ENCODE data around the gene GDI2. TPM values are rescaled to one million over a fixed set of nuclear protein-coding genes. Genes with fewer than 3 reads are reported as not detected.

GDI2 gene
- total and polyA plus RNA-seq, 4 donors, result 103 to 190 (median 155) TPM

GRCh38 chr10:5742116-5742515, 71.1 kb downstream of the GDI2 start:
- 95% methylated on average over 6 of the region's 6 CpGs for WGBS
- Histone ChIP-seq H3K27ac (ENCODE audit: low read depth in 1 of 2, low read length in 2 of 2) (no peak overlapping the region), H3K9me3 (ENCODE audit: control insufficient read depth in 4 of 4, low read length in 3 of 4) (no peaks in the 10 kb centered on the region), H3K4me1 (ENCODE audit: control insufficient read depth in 4 of 4, insufficient read depth in 4 of 4, low read length in 3 of 4) (no peaks in the 10 kb centered on the region), H3K4me3 (ENCODE audit: low read depth in 1 of 3, low read length in 3 of 3) (no peak overlapping the region), H3K36me3 (ENCODE audit: control insufficient read depth in 4 of 4, insufficient read depth in 3 of 4, low read depth in 1 of 4, low read length in 3 of 4) (peaks cover 1 to 42% (median 33%) of the 10 kb centered on the region in 4 donors), H3K27me3 (ENCODE audit: control insufficient read depth in 4 of 4, insufficient read depth in 4 of 4, low read length in 3 of 4) (no peaks in the 10 kb centered on the region), H3K9ac (ENCODE audit: low read depth in 1 of 2, low read length in 2 of 2) (no peak overlapping the region)
- TF ChIP-seq FOXA2 (IDR thresholded peaks at IDR 0.05) (no peak), HNF4A (conservative IDR thresholded peaks at IDR 0.05) (no peak), EGR1 (IDR thresholded peaks at IDR 0.05; ENCODE audit: low read depth in 2 of 2) (no peak), TAF1 (conservative IDR thresholded peaks at IDR 0.05) (no peak), FOXA1 (IDR thresholded peaks at IDR 0.05) (no peak), ATF3 (IDR thresholded peaks at IDR 0.05) (no peak), RAD21 (IDR thresholded peaks at IDR 0.05) (no peak)
- DNase-seq (ENCODE audit: low spot score), result no peak

- Histone ChIP-seq H3K27ac (ENCODE audit: low read depth in 1 of 2, low read length in 2 of 2) (no peak overlapping the region), H3K4me1 (ENCODE audit: control insufficient read depth in 4 of 4, insufficient read depth in 4 of 4, low read length in 3 of 4) (no peaks in the 10 kb centered on the region), H3K27me3 (ENCODE audit: control insufficient read depth in 4 of 4, insufficient read depth in 4 of 4, low read length in 3 of 4) (no peaks in the 10 kb centered on the region), H3K9ac (ENCODE audit: low read depth in 1 of 2, low read length in 2 of 2) (no peak overlapping the region), H3K36me3 (ENCODE audit: control insufficient read depth in 4 of 4, insufficient read depth in 3 of 4, low read depth in 1 of 4, low read length in 3 of 4) (peaks cover 0 to 34% (median 27%) of the 10 kb centered on the region in 4 donors), H3K9me3 (ENCODE audit: control insufficient read depth in 4 of 4, low read length in 3 of 4) (no peaks in the 10 kb centered on the region), H3K4me3 (ENCODE audit: low read depth in 1 of 3, low read length in 3 of 3) (no peak overlapping the region)
- TF ChIP-seq REST (IDR thresholded peaks at IDR 0.05), result no peak
- TF ChIP-seq ATF3 (IDR thresholded peaks at IDR 0.05), result no peak
- TF ChIP-seq MAX (IDR thresholded peaks at IDR 0.05), result no peak
- no peak for TF ChIP-seq SP1 (IDR thresholded peaks at IDR 0.05)
- no peak for TF ChIP-seq YY1 (IDR thresholded peaks at IDR 0.05)
- no peak for TF ChIP-seq CTCF (IDR thresholded peaks at IDR 0.05; ENCODE audit: low read depth, low read length, missing input control)
- TF ChIP-seq RAD21 (IDR thresholded peaks at IDR 0.05), result no peak
- no peak for TF ChIP-seq EGR1 (IDR thresholded peaks at IDR 0.05; ENCODE audit: low read depth in 2 of 2)
- no peak for TF ChIP-seq NR2F2 (IDR thresholded peaks at IDR 0.05)
- TF ChIP-seq ZBTB33 (IDR thresholded peaks at IDR 0.05), result no peak
- no peak for TF ChIP-seq FOXA2 (IDR thresholded peaks at IDR 0.05)
- TF ChIP-seq HNF4A (conservative IDR thresholded peaks at IDR 0.05), result no peak
- TF ChIP-seq HNF4G (IDR thresholded peaks at IDR 0.05), result no peak
- no peak for TF ChIP-seq RXRA (IDR thresholded peaks at IDR 0.05)
- TF ChIP-seq JUND (IDR thresholded peaks at IDR 0.05), result no peak
- no peak for TF ChIP-seq GABPA (IDR thresholded peaks at IDR 0.05 in 1 of 2, conservative IDR thresholded peaks at IDR 0.05 in 1 of 2)
- no peak for TF ChIP-seq FOXA1 (IDR thresholded peaks at IDR 0.05)
- TF ChIP-seq TAF1 (conservative IDR thresholded peaks at IDR 0.05), result no peak
- no peak for DNase-seq (ENCODE audit: low spot score)
- 89% methylated on average over 1 of the region's 1 CpG for WGBS
Observed at GRCh38 chr10:5741276-5741675, 72.0 kb downstream of the GDI2 start.
